ENCODE data around the gene MYH9.
"Not testable (repeated sequence)": the region's sequence is repeated elsewhere in the genome, so short reads cannot be mapped to it uniquely, and the experiment has no call there.

Gene MYH9

DNA sequence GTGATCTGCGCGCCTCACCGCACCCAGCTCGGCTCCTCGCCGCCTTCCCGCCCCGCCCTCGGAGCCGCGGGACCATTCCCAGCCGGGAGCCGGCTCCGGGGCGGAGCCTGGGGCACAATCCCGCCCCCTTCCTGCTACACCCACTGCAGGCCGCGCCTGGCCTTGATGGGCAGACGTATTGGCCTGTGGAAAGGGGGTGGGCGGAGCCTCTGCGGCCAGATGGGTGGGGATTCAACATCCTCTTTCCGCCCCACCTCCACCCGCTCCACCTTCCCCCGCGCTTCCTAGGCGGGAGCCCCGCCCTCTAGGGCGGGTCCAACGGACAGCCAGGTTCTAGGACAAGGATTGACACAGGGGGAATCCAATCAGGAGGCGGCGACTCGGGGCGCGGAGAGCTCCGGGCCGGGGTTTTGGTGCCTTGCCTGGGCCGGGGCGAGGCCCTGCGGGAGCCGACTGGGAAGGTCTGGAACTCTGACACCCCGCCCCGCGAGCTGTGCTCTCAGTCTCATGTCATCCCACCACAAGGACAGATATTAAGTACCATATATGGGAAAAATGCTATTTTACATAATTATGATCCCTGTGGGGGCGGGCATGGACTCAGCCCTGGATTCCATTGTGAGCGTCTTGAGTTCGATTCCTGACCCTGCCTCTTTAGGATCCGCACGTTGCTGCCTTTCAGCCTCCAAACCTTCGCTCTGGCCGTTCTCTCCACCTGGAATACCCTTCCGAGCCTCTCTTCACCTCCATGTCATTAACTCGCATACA lies at the start of gene MYH9:
MYH9 (minus strand) TSS at position 9 of the 768 bp plus-strand sequence. CDS start 38,731 bp downstream, outside the sequence.
- peak; percentile 100 for DNase-seq

DNA sequence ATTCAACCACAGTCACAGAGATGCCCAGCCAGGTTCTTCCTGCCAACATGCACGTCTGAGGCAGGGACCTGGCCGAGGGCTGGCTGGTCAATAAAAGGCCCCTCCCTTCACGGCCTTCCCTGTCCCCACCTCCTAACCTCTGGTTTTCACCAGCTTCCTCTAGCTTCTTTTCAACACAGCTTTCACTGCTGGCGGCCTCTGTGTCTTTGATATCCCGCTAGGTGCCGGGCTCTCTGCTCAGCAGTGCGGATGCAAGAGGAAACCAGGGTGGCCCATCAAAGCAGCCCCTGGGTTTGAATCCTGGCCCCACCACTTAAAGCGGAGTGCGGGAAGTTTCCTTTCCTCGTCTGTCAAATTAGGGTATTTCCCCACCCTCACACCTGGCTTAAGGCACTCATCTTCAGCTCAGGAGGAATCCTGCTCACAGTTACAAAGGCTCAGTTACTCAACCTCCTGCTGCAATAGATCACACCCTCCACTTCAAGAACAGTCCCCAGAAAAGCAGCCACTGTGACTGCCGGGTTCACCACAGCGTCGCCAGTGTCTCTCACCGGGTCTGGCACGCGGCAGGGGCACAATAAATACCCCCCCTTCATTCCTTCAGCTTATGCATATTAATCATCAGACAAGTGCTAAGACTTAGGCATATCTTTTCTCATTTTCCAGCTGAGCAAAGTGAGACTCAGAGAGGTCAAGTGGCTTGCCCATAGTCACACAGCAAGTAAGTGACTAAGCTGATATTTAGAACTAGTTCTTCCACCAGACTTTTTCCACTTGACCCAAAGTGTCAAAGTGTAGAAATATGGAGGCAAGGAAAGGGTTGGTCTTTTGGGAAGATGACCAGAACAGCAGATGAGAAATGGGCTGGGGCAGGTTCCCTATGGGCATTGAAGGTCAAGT lies 48.0 kb upstream of the MYH9 start:
- peak; percentile 87 for DNase-seq

DNA sequence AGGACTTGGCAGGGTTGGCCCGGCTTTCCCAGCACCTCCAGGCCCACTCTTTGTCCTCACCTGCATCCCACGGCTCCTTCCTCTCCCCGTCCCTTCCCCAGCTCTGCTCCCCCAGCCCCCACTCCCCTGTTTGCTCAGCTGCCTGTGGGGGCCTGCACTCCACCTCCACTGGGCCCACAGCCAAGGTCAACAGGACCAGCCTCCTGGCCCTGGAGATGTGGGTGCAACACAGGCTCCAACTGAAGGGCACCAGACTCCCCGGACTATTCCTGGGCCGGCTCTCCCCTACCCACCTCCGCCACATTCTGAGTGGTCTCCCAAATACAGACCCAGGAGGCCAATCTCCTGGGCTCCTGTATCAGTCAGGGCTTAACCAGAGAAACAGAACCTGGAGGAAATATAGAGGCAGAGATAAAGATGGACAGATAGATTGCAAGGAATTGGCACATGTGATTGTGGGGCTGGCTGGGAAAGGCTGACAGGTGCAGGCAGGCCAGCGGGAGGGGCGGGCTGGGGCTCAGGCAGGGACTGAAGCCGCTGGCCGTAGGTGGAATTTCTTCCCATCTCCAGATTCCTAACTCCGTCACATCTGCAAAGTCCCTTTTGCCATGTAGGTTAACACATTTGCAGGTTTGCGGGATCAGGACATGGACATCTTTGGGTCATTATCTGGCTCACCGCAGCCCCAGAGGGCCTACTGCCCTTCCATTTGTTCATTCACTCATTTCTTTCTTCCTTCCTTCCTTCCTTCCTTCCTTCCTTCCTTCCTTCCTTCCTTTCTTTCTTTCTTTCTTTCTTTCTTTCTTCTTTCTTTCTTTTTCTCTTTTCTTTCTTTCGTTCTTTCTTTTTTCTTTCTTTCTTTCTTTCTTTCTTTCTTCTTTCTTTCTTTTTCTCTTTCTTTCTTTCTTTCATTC lies 45.8 kb upstream of the MYH9 start:
- DNase-seq = no peak

DNA sequence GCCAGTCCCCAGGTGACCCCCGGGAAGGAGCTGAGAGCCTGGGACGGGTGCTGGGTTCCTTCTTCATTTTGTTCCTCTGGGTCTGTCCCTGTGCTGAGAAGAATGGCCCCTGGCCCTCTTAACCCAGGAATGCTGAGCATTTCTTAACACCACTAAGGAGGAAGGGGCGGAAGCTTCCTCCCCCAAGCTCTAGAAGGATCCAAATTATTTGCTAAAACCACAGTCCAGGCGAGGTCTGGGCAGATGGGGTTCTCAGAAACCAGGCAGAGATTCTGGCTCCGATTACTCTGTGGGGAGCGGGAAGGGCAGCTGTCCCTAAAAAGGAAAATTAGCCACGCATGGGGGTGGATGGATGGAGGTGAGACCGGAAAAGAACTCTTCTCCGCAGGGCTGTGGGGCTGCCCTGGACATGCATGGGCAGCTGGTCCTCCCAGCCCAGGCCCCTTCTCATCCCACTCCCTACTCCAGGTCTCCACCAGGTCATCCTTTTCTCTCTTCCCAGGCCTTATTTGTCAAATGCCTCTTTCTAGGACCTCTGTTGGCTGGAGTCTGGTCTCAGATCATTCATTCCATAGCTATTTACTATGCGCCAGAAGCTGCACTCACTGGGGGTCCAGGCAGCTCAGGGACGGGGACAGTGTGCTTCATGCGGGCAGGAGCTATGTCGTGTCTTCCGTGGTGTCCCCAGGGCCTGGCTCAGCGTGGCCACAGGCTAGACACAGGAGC lies 45.0 kb upstream of the MYH9 start:
- no peak for DNase-seq

DNA sequence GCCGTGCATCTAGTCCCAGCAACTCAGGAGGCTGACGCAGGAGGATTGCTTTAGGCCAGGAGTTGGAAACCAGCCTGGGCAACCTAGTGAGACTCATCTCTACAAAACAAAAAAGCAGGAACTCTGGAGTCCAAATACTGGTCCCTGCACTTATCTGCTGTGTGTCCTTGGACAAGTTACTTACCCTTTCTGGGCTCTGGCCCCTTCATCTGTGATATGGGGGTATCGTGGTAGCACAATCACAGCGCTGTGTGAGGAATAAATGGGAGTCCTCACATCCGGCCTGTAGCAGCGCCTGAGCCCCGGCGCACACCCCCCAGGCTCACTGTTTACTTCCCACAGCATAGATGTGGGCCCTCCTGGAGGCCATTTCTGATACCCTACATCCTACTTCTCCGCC lies 44.2 kb upstream of the MYH9 start:
- DNase-seq = no peak

DNA sequence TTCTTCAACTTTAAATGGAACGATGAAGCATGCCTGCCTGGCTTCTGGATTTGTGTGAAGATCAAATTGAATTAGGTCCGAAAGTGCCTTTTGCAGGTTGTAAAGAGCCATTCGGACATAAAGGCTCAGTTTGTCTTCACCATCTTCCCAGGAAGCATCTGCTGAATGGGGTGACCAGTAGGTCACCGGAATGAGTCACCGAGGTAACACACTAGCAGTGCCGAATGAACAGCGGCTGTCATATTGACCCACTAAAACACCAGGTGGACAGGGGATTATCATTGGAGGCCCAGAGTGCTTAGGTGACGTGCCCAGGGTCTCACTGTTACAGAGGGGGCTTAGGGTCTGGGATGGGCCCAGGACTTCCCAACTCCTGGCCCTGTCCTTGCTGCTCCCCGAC lies 43.1 kb upstream of the MYH9 start:
- DNase-seq = no peak

DNA sequence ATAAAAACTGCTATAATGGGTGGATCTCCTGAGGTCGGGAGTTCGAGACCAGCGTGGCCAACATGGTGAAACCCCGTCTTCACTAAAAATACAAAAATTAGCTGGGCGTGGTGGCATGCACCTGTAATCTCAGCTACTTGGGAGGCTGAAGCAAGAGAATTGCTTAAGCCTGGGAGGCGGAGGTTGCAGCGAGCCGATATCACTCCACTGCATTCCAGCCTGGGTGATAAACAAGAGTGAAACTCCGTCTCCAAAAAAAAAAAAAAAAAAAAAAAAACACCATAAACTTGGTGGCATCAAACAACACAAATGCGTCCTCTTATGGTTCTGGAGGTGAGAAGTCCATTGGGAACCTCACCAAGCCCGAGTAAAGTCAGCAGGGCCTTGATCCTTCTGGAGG lies 40.2 kb upstream of the MYH9 start:
- DNase-seq = not testable (repeated sequence)

DNA sequence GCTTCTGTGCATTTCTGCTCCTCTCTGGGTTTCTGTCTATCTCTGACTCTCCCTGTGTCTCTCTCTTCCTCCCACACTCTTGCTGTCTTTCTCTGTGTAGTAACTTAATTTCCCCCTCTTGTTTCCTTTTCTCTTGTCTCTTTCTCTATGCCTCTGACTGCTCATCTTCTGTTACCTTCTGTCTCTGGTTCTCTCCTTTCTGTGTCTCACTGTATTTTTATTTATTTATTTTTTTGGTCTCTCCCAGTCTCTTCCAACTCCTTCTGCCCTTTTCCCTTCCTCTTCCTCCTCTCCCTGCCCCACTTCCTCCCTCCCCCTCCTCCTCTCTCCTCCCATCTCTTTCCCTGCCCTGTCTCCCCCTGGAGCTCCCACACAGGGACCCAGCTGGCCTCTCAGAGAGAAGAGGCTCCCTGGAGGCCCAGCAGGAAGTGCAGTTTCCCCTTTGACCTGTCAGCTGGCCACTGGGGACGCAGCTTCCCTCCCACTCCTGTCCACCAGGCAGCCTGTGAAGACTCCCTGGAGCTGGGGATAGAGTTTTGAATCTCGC lies 38.3 kb upstream of the MYH9 start:
- DNase-seq = no peak

DNA sequence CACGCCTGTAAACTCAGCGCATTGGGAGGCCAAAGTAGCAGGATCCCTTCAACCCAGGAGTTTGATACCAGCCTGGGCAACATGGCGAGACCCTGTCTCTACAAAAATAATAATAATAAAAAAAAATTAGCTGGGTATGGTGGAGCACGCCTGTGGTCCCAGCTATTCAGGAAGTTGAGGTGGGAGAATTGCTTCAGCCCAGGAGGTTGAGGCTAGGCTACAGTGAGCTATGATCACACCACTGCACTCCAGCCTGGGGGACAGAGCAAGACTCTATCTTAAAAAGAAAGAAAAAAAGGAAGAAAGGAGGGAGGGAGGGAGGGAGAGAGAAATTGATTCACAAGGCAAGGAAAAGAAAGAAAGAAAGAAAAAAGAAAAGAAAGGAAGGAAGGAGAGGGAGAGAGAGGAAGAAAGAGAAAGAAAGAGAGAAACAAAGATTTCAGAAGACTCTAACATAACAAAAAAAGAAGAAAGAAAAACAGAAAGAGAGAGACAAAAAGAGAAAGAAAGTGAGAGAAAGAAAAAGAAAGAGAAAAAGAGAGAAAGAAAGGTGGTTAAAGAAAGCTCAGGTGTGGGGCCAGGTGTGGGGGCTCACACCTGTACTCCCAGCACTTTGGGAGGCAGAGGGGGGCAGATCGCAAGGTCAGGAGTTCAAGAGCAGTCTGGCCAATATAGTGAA lies 37.3 kb upstream of the MYH9 start:
- DNase-seq = no peak

DNA sequence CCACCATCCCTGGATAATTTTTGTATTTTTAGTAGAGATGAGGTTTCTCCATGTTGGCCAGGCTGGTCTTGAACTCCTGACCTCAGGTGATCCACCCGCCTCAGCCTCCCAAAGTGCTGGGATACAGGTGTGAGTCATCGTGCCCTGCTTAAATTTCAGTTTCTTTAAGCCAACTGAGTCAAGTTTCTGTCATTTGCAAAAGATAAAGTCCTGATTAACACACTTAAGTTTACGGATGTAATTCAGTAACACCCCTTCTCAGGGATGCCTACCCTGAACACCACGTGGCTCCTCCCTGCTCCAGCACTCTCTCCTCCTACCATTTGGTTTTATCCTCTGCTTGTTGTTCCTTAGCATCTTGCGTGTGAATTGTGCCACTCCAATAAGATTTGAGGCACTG lies 36.7 kb upstream of the MYH9 start:
- DNase-seq = not testable (repeated sequence)

DNA sequence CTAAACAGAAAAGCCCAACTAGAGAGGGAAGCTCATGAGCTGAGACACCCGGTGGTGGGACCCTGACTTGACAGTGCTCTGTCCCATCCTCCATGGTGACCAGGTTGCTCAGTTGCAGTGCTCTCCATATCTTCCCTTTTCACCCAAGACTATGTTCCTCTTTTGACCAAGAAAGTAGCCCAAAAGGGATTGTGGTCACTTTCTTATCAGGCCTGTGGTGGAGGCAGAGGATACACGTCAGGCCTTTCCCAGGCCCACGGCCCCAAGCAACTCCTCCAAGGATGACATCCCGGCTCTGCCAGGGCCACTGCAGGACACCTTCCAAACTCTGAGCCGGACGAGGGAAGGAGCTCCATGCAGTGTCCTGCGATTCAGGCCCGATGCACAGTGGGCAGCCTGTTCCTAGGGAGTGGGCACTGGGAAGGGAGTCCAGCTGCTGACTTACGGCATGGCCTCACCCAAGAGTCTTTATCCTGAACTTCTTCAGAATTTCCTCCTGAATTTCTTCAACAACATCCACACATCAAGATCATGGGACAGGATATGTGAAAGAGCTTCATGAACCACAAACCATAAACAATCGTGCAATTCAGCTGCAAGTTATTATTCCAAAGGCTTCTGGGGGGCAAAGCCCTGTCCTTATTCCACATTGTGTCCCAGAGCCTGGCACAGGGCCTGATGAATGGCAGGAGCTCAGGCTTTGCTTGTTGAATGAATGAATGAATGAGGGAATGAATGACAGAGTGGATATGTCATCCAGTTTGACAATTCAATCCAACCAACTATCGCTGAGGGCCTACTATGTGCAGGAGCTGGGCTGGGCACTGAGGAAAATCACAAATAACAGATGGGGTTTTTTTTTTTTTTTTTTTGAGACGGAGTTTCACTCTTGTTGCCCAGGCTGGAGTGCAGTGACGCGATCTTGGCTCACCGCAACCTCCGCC lies 36.0 kb upstream of the MYH9 start:
- no peak for DNase-seq

DNA sequence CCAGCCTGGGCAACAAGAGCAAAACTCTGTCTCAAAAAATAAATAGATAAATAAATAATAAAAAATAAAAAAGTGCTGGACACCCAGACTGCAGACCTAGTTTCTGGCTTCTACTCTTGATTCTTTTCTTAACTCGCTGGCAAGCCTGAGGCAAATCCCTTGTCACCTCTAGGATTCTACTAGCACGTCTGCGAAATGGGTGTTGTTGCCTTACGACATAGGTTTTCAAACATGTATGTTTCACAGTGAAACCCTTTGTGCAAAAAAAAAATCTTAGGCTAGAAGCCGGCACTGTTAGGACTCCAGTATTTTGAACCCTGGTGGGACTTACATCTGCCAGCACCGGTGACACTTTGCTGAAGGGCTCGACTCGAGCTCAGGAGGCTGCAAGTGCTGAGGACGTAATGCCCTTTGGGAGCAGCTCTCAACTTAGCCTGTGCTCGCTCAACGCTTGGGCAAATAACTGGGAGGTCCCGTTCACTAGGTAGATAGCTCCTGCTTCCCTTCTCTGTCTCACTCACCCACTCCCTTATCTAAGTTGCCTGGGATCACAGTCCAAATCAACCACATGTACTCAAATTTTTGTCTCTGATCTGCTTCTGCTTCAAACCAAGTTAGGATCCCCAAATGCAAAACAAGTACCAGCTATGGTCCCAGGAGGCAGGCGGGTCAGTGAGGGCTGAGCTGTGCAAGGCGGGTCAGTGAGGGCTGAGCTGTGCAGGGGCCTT lies 34.7 kb upstream of the MYH9 start:
- DNase-seq = no peak

DNA sequence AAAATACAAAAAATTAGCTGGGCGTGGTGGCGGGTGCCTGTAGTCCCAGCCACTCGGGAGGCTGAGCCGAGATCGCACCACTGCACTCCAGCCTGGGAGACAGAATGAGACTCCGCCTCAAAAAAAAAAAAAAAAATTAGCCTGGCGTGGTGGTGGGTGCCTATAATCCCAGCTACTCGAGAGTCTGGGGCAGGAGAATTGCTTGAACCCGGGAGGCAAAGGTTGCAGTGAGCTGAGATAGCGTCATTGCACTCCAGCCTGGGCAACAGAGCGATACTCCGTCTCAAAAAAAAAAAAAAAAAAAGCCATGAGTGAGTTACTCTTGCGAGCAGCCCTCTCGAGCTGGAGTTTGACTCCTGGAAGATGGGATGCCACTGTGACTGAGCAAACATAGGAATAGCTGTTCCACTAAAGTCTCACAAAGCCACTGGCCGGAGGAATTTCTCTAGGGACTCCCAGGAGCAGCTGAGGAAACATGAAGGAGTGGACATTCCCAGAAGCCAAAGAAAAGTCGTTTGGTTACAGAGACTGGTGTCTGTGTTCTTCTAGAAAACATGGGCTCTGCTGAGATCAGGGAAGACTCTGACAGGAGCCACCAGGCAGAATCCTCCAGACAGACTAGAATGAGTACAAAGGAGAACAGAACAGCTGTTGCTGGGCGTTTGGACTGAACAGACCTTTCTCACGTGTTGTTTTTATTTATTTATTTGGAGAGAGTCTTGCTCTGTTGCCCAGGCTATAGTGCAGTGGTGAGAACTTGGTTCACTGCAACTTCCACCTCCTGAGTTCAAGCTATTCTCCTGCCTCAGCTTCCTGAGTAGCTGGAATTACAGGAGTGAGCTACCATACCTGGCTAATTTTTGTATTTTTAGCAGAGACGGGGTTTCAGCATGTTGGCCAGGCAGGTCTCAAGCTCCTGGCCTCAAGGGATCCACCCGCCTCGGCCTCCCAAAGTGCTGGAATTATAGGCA lies 32.4 kb upstream of the MYH9 start:
- DNase-seq = no peak

DNA sequence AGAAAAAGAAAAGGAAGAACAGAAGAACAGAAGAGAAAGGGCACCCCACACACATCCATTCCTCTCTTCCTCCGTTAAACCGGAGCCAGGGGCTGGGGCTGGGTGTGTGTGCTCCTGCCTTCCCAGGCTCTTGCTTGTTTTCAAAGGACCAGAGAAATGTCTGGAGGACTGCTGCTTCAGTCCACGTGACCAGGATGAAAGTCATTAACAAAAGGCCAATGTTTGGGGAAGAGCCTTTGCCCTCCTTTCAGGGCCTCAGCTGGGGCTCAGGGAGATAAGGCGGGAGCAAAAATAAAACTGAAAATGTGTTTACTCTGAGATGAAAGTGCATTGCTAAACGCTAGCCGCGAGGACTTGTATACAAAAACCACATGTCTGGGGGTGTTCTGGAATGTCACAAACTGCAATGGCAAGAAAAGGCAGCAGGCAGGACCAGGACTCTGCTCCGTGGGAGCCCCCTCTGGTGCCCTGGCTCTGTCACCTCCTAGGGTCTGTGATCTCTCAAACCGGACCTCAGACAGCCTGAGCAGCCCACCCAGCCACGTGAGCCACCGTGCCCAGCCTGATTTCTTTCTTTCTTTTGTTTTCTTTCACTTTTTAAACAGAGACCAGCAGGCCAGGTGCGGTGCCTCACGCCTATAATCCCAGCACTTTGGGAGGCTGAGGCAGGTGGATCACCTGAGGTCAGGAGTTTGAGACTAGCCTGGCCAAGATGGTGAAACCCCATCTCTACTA lies 31.6 kb upstream of the MYH9 start:
- peak; percentile 23 for DNase-seq

DNA sequence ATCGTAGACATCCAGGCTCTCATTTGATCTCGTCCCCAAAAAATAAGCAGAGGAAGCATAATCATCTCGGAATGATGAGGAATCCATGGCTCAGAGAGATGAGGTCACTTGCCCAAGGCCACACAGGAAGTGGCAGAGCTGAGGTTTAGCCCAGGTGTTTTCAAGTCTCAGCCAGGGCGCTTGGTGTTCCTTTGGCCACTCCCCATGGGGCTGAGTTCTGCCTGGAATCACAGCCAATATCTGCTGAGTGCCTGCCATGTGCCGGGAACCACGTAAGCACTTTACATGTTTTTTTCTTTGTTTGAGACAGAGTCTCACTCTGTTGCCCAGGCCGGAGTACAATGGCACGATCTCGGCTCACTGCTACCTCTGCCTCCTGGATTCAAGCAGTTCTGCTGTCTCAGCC lies 29.5 kb upstream of the MYH9 start:
- no peak for DNase-seq

DNA sequence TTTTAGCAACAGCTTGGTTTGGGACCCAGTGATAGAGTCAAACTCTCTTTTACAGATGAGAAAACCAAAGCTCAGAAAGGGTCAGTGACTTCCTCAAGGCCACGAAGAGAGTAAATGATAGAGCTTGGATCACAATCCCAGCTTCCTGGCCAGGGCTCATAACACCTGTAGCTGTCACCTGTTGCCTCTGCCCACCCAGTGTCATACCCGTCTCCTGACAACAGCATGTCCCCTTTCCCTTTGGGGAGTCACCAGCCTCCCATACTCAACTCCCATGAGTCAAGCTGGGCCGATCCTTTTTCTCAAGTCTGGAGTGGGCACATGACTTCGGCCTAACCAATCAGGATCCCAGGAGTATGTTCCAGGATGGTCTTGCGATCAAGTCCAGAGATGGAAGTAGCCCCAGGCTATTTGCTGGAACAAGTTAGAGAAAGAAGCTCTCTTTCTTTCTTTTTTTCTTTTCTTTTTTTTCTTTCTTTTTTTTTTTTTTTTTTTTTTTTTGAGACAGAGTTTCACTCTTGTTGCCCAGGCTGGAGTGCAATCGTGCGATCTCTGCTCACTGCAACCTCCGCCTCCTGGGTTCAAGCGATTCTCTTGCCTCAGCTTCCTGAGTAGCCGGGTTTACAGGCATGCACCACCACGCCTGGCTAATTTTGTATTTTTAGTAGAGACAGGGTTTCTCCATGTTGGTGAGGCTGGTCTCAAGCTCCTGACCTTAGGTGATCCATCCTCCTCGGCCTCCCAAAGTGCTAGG lies 27.8 kb upstream of the MYH9 start:
- no peak for DNase-seq

Data from CD4-positive, alpha-beta T cell treated with Interleukin-12 subunit alpha and Interleukin-12 subunit beta, for 1 hour (primary cell).